Activated T-cell treated with anti-CD3 and anti-CD28 coated beads, Interleukin-2, amount 50 U/mL, for 48 hours (primary cell): ENCODE measurements around the gene CANT1.
A peak's percentile ranks its signal among the peaks of the same experiment; 100 is the strongest.
"Not testable (repeated sequence)": the region's sequence is repeated elsewhere in the genome, so short reads cannot be mapped to it uniquely, and the experiment has no call there.

Source experiments
- DNase-seq, 2 experiments: peaks; one replicate each; pipeline ENCODE4 v3.0.0-alpha.2; 2020

Gene CANT1

GRCh38 chr17:79043191-79043930 is 33.8 kb upstream of the CANT1 start:
- no peak for DNase-seq

GRCh38 chr17:79042421-79043190 is 33.0 kb upstream of the CANT1 start:
- peak; percentile 78 to 83 for DNase-seq

- no peak for DNase-seq
Measured at GRCh38 chr17:79041723-79042420, 32.3 kb upstream of the CANT1 start.

- DNase-seq = no peak
Measured at GRCh38 chr17:79041041-79041570, 31.5 kb upstream of the CANT1 start.

- no peak for DNase-seq
Measured at GRCh38 chr17:79039886-79040285, 30.3 kb upstream of the CANT1 start.

- DNase-seq = no peak
Measured at GRCh38 chr17:79039171-79039570, 29.6 kb upstream of the CANT1 start.

- DNase-seq = no peak
Measured at GRCh38 chr17:79038545-79039135, 29.1 kb upstream of the CANT1 start.

GRCh38 chr17:79036596-79036995 is 27.0 kb upstream of the CANT1 start:
- DNase-seq = no peak

GRCh38 chr17:79036181-79036580 is 26.6 kb upstream of the CANT1 start:
- no peak for DNase-seq

GRCh38 chr17:79035686-79036085 is 26.1 kb upstream of the CANT1 start:
- no peak for DNase-seq

GRCh38 chr17:79034931-79035485 is 25.4 kb upstream of the CANT1 start:
- no peak for DNase-seq

- no peak for DNase-seq
Measured at GRCh38 chr17:79033741-79034501, 24.4 kb upstream of the CANT1 start.

GRCh38 chr17:79033046-79033616 is 23.6 kb upstream of the CANT1 start:
- DNase-seq = no peak

GRCh38 chr17:79031996-79032875 is 22.7 kb upstream of the CANT1 start:
- no peak for DNase-seq

- not testable (repeated sequence) for DNase-seq
Measured at GRCh38 chr17:79030636-79031035, 21.1 kb upstream of the CANT1 start.

GRCh38 chr17:79029327-79030009 is 19.9 kb upstream of the CANT1 start:
- no peak for DNase-seq

GRCh38 chr17:79028496-79029326 is 19.1 kb upstream of the CANT1 start:
- no peak for DNase-seq

GRCh38 chr17:79027925-79028491 is 18.4 kb upstream of the CANT1 start:
- DNase-seq = no peak
